Fibroblast of mammary gland (primary cell): ENCODE results near the gene COL23A1.

Experiments used
- DNase-seq: peaks from one replicate; pipeline ENCODE4 v3.0.0-alpha.2; 2010; ENCODE audit warnings: low read depth
- H3K4me3 ChIP-seq: 2 replicates; pipeline ENCODE4 v1.5.1; 2011; ENCODE audit warnings: low read depth, mild to moderate bottlenecking, low read length, moderate library complexity; ENCODE audit not compliant: control insufficient read depth
- TF ChIP-seq, protein P1 (sequence below): conservative IDR thresholded peaks from 2 replicates; pipeline ENCODE4 v1.5.1; 2011; ENCODE audit warnings: low read depth, low read length, inconsistent platforms; ENCODE audit not compliant: control insufficient read depth, insufficient read depth

COL23A1 gene

DNA sequence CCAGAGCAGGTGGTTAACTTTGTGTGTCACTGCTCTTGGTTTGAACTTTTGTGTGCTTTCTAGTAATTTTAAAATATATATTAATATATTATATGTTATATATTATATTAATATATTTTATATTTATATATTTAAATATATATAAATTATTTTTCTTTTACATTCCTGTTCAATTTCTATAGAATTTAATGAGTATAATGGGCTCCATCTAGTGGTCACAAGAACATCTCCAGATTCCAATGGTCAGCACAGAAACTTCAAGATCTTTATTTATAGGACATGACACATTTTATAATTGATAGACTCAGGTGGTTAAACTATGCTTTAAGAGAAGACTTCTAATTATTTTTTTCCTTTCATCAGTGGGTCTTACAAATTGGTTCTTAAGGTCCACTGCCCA is 39.1 kb downstream of the COL23A1 start:
- DNase-seq: peak; percentile 21
- H3K4me3 ChIP-seq: no peak overlapping the region
- TF ChIP-seq, protein P1, sequence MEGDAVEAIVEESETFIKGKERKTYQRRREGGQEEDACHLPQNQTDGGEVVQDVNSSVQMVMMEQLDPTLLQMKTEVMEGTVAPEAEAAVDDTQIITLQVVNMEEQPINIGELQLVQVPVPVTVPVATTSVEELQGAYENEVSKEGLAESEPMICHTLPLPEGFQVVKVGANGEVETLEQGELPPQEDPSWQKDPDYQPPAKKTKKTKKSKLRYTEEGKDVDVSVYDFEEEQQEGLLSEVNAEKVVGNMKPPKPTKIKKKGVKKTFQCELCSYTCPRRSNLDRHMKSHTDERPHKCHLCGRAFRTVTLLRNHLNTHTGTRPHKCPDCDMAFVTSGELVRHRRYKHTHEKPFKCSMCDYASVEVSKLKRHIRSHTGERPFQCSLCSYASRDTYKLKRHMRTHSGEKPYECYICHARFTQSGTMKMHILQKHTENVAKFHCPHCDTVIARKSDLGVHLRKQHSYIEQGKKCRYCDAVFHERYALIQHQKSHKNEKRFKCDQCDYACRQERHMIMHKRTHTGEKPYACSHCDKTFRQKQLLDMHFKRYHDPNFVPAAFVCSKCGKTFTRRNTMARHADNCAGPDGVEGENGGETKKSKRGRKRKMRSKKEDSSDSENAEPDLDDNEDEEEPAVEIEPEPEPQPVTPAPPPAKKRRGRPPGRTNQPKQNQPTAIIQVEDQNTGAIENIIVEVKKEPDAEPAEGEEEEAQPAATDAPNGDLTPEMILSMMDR: peak; percentile 38

DNA sequence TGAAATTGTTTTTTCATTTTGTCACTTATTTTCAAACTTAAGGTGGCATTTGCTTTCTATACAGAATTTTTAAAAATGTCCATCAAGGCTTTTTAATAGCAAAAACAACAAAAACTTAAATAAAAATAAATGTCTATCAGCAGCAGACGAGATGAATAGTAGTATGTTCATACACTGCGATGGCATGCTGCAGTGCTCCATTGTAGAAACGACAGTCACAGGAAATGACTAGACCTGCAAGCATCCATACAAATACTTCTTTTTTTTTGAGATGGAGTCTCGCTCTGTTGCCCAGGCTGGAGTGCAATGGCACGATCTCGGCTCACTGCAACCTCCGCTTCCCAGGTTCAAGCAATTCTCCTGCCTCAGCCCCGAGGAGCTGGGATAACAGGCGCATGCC is 41.4 kb downstream of the COL23A1 start:
- H3K4me3 ChIP-seq: no peak overlapping the region
- no peak for DNase-seq

DNA sequence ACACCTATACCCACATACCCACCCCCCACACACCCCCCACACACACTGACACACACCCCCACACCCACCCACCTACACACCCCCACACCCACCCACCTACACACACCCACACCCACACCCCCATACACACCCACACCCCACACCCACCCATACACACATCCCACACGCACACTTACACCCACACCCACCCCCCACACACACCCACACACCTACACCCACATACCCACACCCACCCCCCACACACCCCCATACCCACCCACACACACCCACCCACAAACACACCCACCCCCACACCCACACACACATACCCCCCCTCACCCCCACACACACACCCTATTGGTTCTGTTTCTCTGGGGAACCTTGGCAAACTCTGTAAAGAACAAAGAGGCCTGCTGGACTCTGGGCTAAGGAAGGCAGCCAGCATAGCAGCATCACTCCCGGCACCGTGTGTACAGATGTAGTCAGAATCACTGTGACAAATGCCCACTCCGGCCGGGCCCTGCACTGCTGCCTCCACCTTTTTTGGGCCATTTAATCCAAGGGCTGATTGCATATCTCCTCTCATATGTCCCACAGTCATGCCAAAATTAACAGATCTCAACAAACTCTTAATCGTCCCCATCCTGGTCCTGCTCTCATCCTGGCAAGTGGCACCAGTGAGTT is 42.3 kb downstream of the COL23A1 start:
- TF ChIP-seq, protein P1: no peak
- no peak overlapping the region for H3K4me3 ChIP-seq
- DNase-seq: no peak

More for the DNA sequence above, 41.4 kb downstream of the COL23A1 start:
- TF ChIP-seq, protein P1: no peak

DNA sequence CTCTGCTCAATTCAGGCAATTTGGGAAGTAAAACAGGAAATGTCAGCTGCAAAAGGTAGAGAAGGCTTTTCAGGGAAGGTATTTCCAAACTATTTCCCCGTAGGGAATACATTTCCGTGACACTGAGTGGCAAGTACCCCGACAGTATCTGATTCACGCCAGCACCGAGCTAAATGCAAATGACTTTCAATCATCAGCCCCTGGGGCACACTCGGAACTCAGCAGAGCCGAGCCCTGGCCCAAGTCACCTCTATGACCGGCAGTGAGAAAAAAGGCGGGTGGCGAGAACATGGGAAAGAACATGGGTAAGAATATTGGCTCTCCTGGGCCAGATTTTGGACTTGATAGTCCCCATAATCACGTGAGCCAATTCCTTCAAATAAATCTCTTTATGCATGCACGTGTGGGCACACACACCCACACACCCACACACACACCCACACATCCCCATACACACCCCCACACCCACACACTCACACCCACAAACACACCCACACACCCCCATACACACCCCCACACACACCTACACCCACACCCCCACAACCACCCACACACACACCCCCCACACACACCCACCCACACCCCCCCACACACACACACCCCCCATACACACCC is 43.0 kb downstream of the COL23A1 start:
- no peak for DNase-seq
- H3K4me3 ChIP-seq: no peak overlapping the region
- TF ChIP-seq, protein P1: no peak

DNA sequence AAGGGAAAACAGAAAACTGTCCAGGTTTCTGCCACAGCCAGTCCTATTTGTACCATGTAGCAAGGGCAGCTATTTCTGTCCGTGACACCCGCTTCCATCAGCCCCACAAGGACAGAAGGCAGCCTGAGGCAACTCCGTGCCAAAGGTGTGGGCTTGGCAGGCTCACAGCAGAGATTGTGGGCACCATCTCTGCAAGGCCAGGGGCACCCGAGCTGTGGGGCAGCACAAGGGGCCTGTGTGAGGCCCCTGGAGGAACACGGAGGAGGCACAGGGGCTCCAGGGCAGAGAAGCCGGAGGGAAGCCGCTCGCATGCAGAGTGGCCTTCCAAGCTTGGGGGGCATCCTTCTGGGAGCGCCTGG is 43.5 kb downstream of the COL23A1 start:
- TF ChIP-seq, protein P1: no peak
- H3K4me3 ChIP-seq: no peak overlapping the region
- no peak for DNase-seq

DNA sequence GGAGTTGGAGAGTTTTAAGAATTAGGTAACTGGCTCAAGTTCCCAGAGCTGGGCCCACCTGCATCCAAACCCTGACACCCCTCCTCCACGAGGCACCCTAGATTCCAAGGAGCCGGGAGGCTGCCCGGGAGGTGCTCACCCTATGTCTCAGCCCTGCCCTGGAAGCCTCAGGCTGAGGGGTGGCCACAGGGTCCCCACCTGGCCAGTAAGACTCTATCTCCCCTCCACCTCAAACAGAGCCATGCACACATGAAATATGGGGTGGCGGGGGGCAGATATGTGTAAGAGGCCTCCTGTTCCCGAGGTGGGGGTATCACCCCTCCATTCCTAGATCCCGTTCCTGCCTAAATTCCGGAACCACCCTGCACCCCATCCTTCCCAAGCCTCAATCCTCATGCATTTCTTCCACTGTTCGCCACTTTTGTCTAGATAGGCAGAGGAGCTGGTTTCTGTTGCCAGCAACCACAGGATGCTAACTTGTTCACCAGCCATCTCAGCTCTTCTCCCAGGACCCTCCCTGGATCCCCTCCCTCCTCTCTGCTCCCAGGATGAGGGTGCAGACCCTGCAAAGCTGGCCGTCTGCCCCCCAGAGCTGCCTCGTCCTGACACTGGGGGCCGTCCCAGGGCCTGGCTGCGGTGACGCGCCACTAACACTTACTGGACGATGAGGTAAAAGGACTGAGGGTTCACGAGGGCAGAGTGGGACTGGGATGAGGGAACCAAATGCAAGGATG is 44.1 kb downstream of the COL23A1 start:
- DNase-seq: no peak
- H3K4me3 ChIP-seq: no peak overlapping the region
- TF ChIP-seq, protein P1: no peak
